Trophoblast cell (in vitro differentiated cells and primary cell): ENCODE results near the gene CLCA2.
A peak's percentile ranks its signal among the peaks of the same experiment; 100 is the strongest.

Experiments
- DNase-seq, 2 donors: peaks; one replicate each; pipeline ENCODE4 v3.0.0-alpha.2; 2016
- H2AFZ ChIP-seq: 2 replicates; pipeline ENCODE4 v1.6.1; 2013; ENCODE audit warnings: low read length, moderate library complexity, mild to moderate bottlenecking; ENCODE audit not compliant: insufficient read depth, poor library complexity
- H2AK5ac ChIP-seq: 2 replicates; pipeline ENCODE4 v1.6.1; 2013; ENCODE audit warnings: mild to moderate bottlenecking, low read length
- H2BK120ac ChIP-seq: 2 replicates; pipeline ENCODE4 v1.6.1; 2013; ENCODE audit warnings: low read length, mild to moderate bottlenecking, moderate library complexity; ENCODE audit not compliant: insufficient read depth, poor library complexity
- H2BK12ac ChIP-seq: 2 replicates; pipeline ENCODE4 v1.6.1; 2013; ENCODE audit warnings: mild to moderate bottlenecking, low read length, moderate library complexity
- H2BK5ac ChIP-seq: 2 replicates; pipeline ENCODE4 v1.6.1; 2013; ENCODE audit warnings: low read length, low read depth, moderate library complexity, mild to moderate bottlenecking; ENCODE audit not compliant: poor library complexity
- H3K14ac ChIP-seq: 2 replicates; pipeline ENCODE4 v1.6.1; 2013; ENCODE audit warnings: mild to moderate bottlenecking, low read length
- H3K18ac ChIP-seq: 2 replicates; pipeline ENCODE4 v1.6.1; 2013; ENCODE audit warnings: mild to moderate bottlenecking, low read length
- H3K23ac ChIP-seq: 2 replicates; pipeline ENCODE4 v1.6.1; 2013; ENCODE audit warnings: low read length
- H3K27ac ChIP-seq: 2 replicates; pipeline ENCODE4 v1.5.1; 2013; ENCODE audit warnings: low read depth, mild to moderate bottlenecking, inconsistent platforms, low read length, moderate library complexity
- H3K27me3 ChIP-seq: 2 replicates; pipeline ENCODE4 v1.6.1; 2013; ENCODE audit warnings: inconsistent platforms, mild to moderate bottlenecking, low read length, moderate library complexity; ENCODE audit not compliant: insufficient read depth
- H3K36me3 ChIP-seq, 2 experiments: 1 replicate in 1 of 2; 2 replicates in 1 of 2; pipeline ENCODE4 v1.6.1; 2013; ENCODE audit warnings: low read length in 2 of 2, mild to moderate bottlenecking in 2 of 2, moderate library complexity in 1 of 2; ENCODE audit not compliant: insufficient read depth in 2 of 2, control insufficient read depth in 1 of 2
- H3K4ac ChIP-seq: 2 replicates; pipeline ENCODE4 v1.6.1; 2013; ENCODE audit warnings: low read depth, mild to moderate bottlenecking, low read length, moderate library complexity
- H3K4me1 ChIP-seq, 2 experiments: 1 replicate in 1 of 2; 2 replicates in 1 of 2; pipeline ENCODE4 v1.6.1; 2013; ENCODE audit warnings: low read length in 2 of 2, mild to moderate bottlenecking in 2 of 2, moderate library complexity in 1 of 2; ENCODE audit not compliant: insufficient read depth in 2 of 2, control insufficient read depth in 1 of 2
- H3K4me2 ChIP-seq: 2 replicates; pipeline ENCODE4 v1.6.1; 2013; ENCODE audit warnings: inconsistent platforms, mild to moderate bottlenecking, low read length, moderate library complexity
- H3K4me3 ChIP-seq: 2 replicates; pipeline ENCODE4 v1.5.1; 2013; ENCODE audit warnings: mild to moderate bottlenecking, low read depth, low read length, inconsistent platforms
- H3K79me1 ChIP-seq: one replicate; pipeline ENCODE4 v1.6.1; 2013; ENCODE audit warnings: low read length
- H3K79me2 ChIP-seq: 2 replicates; pipeline ENCODE4 v1.6.1; 2013; ENCODE audit warnings: low read length, mild to moderate bottlenecking; ENCODE audit not compliant: control insufficient read depth, insufficient read depth, poor library complexity
- H3K9ac ChIP-seq: 2 replicates; pipeline ENCODE4 v1.6.1; 2013; ENCODE audit warnings: mild to moderate bottlenecking, low read length
- H3K9me3 ChIP-seq: 2 replicates; pipeline ENCODE4 v1.6.1; 2013; ENCODE audit warnings: low read depth, mild to moderate bottlenecking, control low read depth, inconsistent platforms, low read length; ENCODE audit not compliant: insufficient read depth
- H4K12ac ChIP-seq: 2 replicates; pipeline ENCODE4 v1.6.1; 2013; ENCODE audit warnings: low read depth, mild to moderate bottlenecking, low read length, moderate library complexity
- H4K8ac ChIP-seq: 2 replicates; pipeline ENCODE4 v1.6.1; 2013; ENCODE audit warnings: low read depth, mild to moderate bottlenecking, low read length, moderate library complexity
- H4K91ac ChIP-seq: one replicate; pipeline ENCODE4 v1.6.1; 2013; ENCODE audit warnings: low read depth, mild to moderate bottlenecking, low read length, moderate library complexity
- WGBS: extraction: QIAGEN DNeasy Blood & Tissue Kit; methylation state at CpG from one replicate; pipeline ENCODE4 v1.1.7; 2013; ENCODE audit warnings: missing lambda C conversion rate; ENCODE audit not compliant: insufficient read length, insufficient coverage; ENCODE audit errors: extremely low coverage; 5-methylcytosine and 5-hydroxymethylcytosine counted together

CLCA2 gene

GRCh38 chr1:86466109-86466844 lies 42.3 kb downstream of the CLCA2 start:
- no peak overlapping the region for H4K91ac ChIP-seq
- no peak overlapping the region for H2BK5ac ChIP-seq
- no peak overlapping the region for H3K4me3 ChIP-seq
- no peaks in the 10 kb centered on the region for H3K4me1 ChIP-seq
- no peaks in the 10 kb centered on the region for H3K9me3 ChIP-seq
- no CpG with 5 or more reads among the region's 2 CpGs for WGBS
- H2AK5ac ChIP-seq, result no peak overlapping the region
- no peak overlapping the region for H3K4me2 ChIP-seq
- peak overlapping the region; percentile 16 for H2BK120ac ChIP-seq
- DNase-seq, result no peak
- no peak overlapping the region for H3K23ac ChIP-seq
- H3K27me3 ChIP-seq, result no peaks in the 10 kb centered on the region
- no peak overlapping the region for H3K14ac ChIP-seq
- H3K36me3 ChIP-seq, result no peaks in the 10 kb centered on the region
- H4K8ac ChIP-seq, result no peak overlapping the region
- H4K12ac ChIP-seq, result no peak overlapping the region
- no peak overlapping the region for H3K27ac ChIP-seq
- no peak overlapping the region for H2AFZ ChIP-seq
- no peak overlapping the region for H3K4ac ChIP-seq
- no peaks in the 10 kb centered on the region for H3K79me2 ChIP-seq
- H3K9ac ChIP-seq, result no peak overlapping the region
- no peak overlapping the region for H2BK12ac ChIP-seq
- H3K79me1 ChIP-seq, result no peaks in the 10 kb centered on the region
- no peak overlapping the region for H3K18ac ChIP-seq

GRCh38 chr1:86466986-86467385 lies 43.0 kb downstream of the CLCA2 start:
- H4K91ac ChIP-seq, result no peak overlapping the region
- H3K4me2 ChIP-seq, result no peak overlapping the region
- H3K4ac ChIP-seq, result no peak overlapping the region
- WGBS, result no CpG with 5 or more reads among the region's 4 CpGs
- no peak overlapping the region for H4K12ac ChIP-seq
- H2AK5ac ChIP-seq, result no peak overlapping the region
- no peak overlapping the region for H2BK5ac ChIP-seq
- H3K4me3 ChIP-seq, result no peak overlapping the region
- H3K14ac ChIP-seq, result no peak overlapping the region
- H2BK120ac ChIP-seq, result no peak overlapping the region
- H3K79me2 ChIP-seq, result no peaks in the 10 kb centered on the region
- no peak overlapping the region for H2BK12ac ChIP-seq
- DNase-seq, result no peak
- H4K8ac ChIP-seq, result no peak overlapping the region
- H3K79me1 ChIP-seq, result no peaks in the 10 kb centered on the region
- H3K27ac ChIP-seq, result no peak overlapping the region
- no peaks in the 10 kb centered on the region for H3K4me1 ChIP-seq
- no peak overlapping the region for H3K23ac ChIP-seq
- H2AFZ ChIP-seq, result no peak overlapping the region
- no peak overlapping the region for H3K18ac ChIP-seq
- no peaks in the 10 kb centered on the region for H3K27me3 ChIP-seq
- no peaks in the 10 kb centered on the region for H3K9me3 ChIP-seq
- H3K9ac ChIP-seq, result no peak overlapping the region
- H3K36me3 ChIP-seq, result no peaks in the 10 kb centered on the region

GRCh38 chr1:86468501-86468977 lies 44.6 kb downstream of the CLCA2 start, which contains the start of gene CLCA1:
CLCA1 (plus strand) TSS chr1:86468927; CDS start chr1:86468972, 45 bp downstream.
- Histone ChIP-seq H3K79me1 (no peaks in the 10 kb centered on the region), H2AFZ (no peak within 1 kb of the TSS), H3K79me2 (no peaks in the 10 kb centered on the region), H4K91ac (no peak within 1 kb of the TSS), H3K27me3 (no peaks in the 10 kb centered on the region), H3K36me3 (no peaks in the 10 kb centered on the region), H4K12ac (no peak within 1 kb of the TSS), H3K9ac (no peak within 1 kb of the TSS), H3K4me3 (no peak within 1 kb of the TSS), H3K4me2 (no peak within 1 kb of the TSS), H3K18ac (no peak within 1 kb of the TSS), H2BK5ac (no peak within 1 kb of the TSS), H3K4me1 (no peaks in the 10 kb centered on the region), H3K23ac (no peak within 1 kb of the TSS), H2BK12ac (no peak within 1 kb of the TSS), H3K9me3 (no peaks in the 10 kb centered on the region), H3K4ac (no peak within 1 kb of the TSS), H2BK120ac (no peak within 1 kb of the TSS), H3K27ac (no peak within 1 kb of the TSS), H2AK5ac (no peak within 1 kb of the TSS), H4K8ac (no peak within 1 kb of the TSS), H3K14ac (no peak within 1 kb of the TSS)
- no peak for DNase-seq
- WGBS, result no CpG with 5 or more reads among the region's 7 CpGs

- WGBS, result no CpG with 5 or more reads among the region's 10 CpGs
- Histone ChIP-seq H4K8ac (no peak overlapping the region), H3K36me3 (no peaks in the 10 kb centered on the region)
Observed at GRCh38 chr1:86470859-86471258, 46.9 kb downstream of the CLCA2 start.

More at GRCh38 chr1:86470859-86471258, 46.9 kb downstream of the CLCA2 start:
- H3K18ac ChIP-seq, result no peak overlapping the region
- no peak overlapping the region for H2AFZ ChIP-seq
- H3K23ac ChIP-seq, result no peak overlapping the region
- no peak overlapping the region for H3K4me3 ChIP-seq
- no peaks in the 10 kb centered on the region for H3K27me3 ChIP-seq
- no peak overlapping the region for H4K91ac ChIP-seq
- H3K14ac ChIP-seq, result no peak overlapping the region
- H3K79me2 ChIP-seq, result no peaks in the 10 kb centered on the region
- H3K9ac ChIP-seq, result no peak overlapping the region
- H2BK120ac ChIP-seq, result no peak overlapping the region
- no peaks in the 10 kb centered on the region for H3K79me1 ChIP-seq
- no peak overlapping the region for H3K4ac ChIP-seq
- H2BK5ac ChIP-seq, result no peak overlapping the region
- H4K12ac ChIP-seq, result no peak overlapping the region
- H3K4me1 ChIP-seq, result no peaks in the 10 kb centered on the region
- no peak overlapping the region for H3K4me2 ChIP-seq
- DNase-seq, result no peak
- H2AK5ac ChIP-seq, result no peak overlapping the region
- no peak overlapping the region for H3K27ac ChIP-seq
- no peak overlapping the region for H2BK12ac ChIP-seq
- no peaks in the 10 kb centered on the region for H3K9me3 ChIP-seq
